Activated B cell treated with CpG ODN at 0.5 μM for 24 hours (primary cell): ENCODE data around the gene LIPT1. TPM values are rescaled to one million over a fixed set of nuclear protein-coding genes. Genes with fewer than 3 reads are reported as not detected.
A peak's percentile ranks its signal among the peaks of the same experiment; 100 is the strongest.

Source experiments
- ATAC-seq: fragments of 200-7000 bp; cut with Tn5 transposase; one replicate; pipeline ENCODE4 v1.10.0; 2021; ENCODE audit warnings: low read depth, mild to moderate bottlenecking, moderate library complexity
- CTCF ChIA-PET: fragments of 350-600 bp; sonication (Branson Sonifier 250); formaldehyde crosslinking; loops from one replicate; lab custom pipeline; 2021; ENCODE audit warnings: antibody characterized with exemption; lab: Charles Lee
- POLR2A ChIA-PET: fragments of 350-600 bp; sonication (Branson Sonifier 250); formaldehyde crosslinking; loops from one replicate; lab custom pipeline; 2021; ENCODE audit warnings: antibody characterized with exemption; lab: Charles Lee
- DNase-seq: peaks from one replicate; pipeline ENCODE4 v3.0.0; 2022
- H3K27ac Mint-ChIP-seq: one replicate; pipeline ENCODE4 v1.8.0; 2020; ENCODE audit warnings: mixed read lengths
- H3K27me3 Mint-ChIP-seq: one replicate; pipeline ENCODE4 v1.8.0; 2021; ENCODE audit warnings: mixed read lengths
- H3K36me3 Mint-ChIP-seq: one replicate; pipeline ENCODE4 v1.8.0; 2021; ENCODE audit warnings: low read depth, mixed read lengths
- H3K4me1 Mint-ChIP-seq: one replicate; pipeline ENCODE4 v1.8.0; 2021; ENCODE audit warnings: mixed read lengths
- H3K4me3 Mint-ChIP-seq: one replicate; pipeline ENCODE4 v1.8.0; 2020; ENCODE audit warnings: mild to moderate bottlenecking, mixed read lengths
- H3K9me3 Mint-ChIP-seq: one replicate; pipeline ENCODE4 v1.8.0; 2020; ENCODE audit warnings: mixed read lengths
- intact Hi-C: fragments of 100-400 bp; cut with micrococcal nuclease; formaldehyde crosslinking; loops from one replicate; pipeline ENCODE4 v1.15.1; 2024
- total RNA-seq: library from RNA; stranded (reverse); gene quantifications from 2 replicates; pipeline ENCODE4 v1.2.3, GENCODE V29; 2022
- TF ChIP-seq, protein P1 (sequence below): fragments of 200-600 bp; IDR thresholded peaks from one replicate; pipeline ENCODE4 v1.8.0; 2022; ENCODE audit warnings: antibody characterized with exemption, mild to moderate bottlenecking

The LIPT1 gene
- total RNA-seq, 1 donor from 2014 or later, result 18.1 TPM

DNA sequence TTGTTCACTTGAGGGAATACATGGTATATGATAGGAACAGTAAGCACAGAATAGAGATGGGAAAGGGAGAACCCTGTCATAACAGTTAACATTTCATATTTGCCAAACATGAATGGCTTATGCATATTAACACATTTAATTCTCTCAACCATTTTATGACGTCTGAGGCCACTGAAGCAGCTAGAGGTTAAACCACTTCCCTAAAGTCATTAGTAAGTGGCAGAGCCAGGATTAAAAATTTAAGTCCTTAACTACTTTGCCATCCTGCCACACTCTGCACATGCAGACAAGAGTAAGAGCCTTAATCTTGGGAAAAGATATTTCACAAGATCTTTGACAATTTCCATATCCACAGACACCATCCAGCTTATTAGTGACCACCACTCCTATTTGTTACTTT lies 2.1 kb downstream of the LIPT1 start:
- intact Hi-C loops, result loop anchor here (5.0 to 10.0 kb wide), 3 partner anchors 1145 to 1495 kb away; partner anchors contain the start of genes ACTR1B and PDCL3
- H3K9me3 Mint-ChIP-seq, result no peaks in the 10 kb centered on the region
- POLR2A ChIA-PET, result interaction anchor here (4.8 to 9.2 kb wide), 3 partner anchors 15 to 180 kb away, joined by 37 to 143 read pairs (median 46); partner anchors contain the start of genes C2orf15, EIF5B, MITD1 and MRPL30
- peak overlapping the region; percentile 92 for H3K27ac Mint-ChIP-seq
- H3K4me3 Mint-ChIP-seq, result peak overlapping the region; percentile 90
- H3K4me1 Mint-ChIP-seq, result peaks cover 56% of the 10 kb centered on the region
- no peaks in the 10 kb centered on the region for H3K27me3 Mint-ChIP-seq
- peak; percentile 30 for ATAC-seq
- TF ChIP-seq, protein P1, sequence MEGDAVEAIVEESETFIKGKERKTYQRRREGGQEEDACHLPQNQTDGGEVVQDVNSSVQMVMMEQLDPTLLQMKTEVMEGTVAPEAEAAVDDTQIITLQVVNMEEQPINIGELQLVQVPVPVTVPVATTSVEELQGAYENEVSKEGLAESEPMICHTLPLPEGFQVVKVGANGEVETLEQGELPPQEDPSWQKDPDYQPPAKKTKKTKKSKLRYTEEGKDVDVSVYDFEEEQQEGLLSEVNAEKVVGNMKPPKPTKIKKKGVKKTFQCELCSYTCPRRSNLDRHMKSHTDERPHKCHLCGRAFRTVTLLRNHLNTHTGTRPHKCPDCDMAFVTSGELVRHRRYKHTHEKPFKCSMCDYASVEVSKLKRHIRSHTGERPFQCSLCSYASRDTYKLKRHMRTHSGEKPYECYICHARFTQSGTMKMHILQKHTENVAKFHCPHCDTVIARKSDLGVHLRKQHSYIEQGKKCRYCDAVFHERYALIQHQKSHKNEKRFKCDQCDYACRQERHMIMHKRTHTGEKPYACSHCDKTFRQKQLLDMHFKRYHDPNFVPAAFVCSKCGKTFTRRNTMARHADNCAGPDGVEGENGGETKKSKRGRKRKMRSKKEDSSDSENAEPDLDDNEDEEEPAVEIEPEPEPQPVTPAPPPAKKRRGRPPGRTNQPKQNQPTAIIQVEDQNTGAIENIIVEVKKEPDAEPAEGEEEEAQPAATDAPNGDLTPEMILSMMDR, result no peak
- no peak for DNase-seq
- peaks cover 42% of the 10 kb centered on the region for H3K36me3 Mint-ChIP-seq
- CTCF ChIA-PET, result interaction anchor here (1.4 kb wide), 1 partner anchor 23 kb away, joined by 3 read pairs; no protein-coding TSS in a partner anchor

DNA sequence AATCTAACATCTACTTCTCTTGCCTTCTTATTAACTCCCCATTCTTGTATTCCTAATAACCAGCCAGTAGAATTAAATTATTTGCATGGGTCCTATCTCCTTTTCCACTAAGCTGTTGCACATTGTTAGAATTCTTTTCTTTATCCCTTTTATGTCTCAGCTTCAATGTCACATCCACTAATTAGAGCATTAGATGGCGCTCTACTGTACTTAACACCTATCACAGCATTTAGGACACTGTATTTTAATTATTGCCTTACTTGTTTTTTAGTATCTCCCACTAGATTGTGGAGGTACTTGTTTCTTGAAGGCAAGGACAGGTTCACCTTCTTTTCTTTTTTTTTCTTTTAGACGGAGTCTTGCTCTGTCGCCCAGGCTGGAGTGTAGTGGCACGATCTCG lies 3.8 kb downstream of the LIPT1 start:
- DNase-seq, result no peak
- Mint-ChIP-seq H3K36me3 (peaks cover 52% of the 10 kb centered on the region), H3K27ac (peak overlapping the region; percentile 2), H3K9me3 (no peaks in the 10 kb centered on the region), H3K4me1 (peaks cover 55% of the 10 kb centered on the region), H3K4me3 (no peak overlapping the region), H3K27me3 (no peaks in the 10 kb centered on the region)
- ChIA-PET CTCF (interaction anchor here (1.9 kb wide), 1 partner anchor 18 kb away, joined by 5 read pairs; the partner anchor contains the start of gene C2orf15), POLR2A (interaction anchor here (0.5 to 9.2 kb wide), 5 partner anchors 9 to 465 kb away, joined by 3 to 143 read pairs (median 5); partner anchors contain the start of genes C2orf15, EIF5B and TXNDC9)
- no peak for ATAC-seq
- intact Hi-C loops, result loop anchor here (5.0 to 10.0 kb wide), 3 partner anchors 1146 to 1496 kb away; partner anchors contain the start of genes ACTR1B and PDCL3
- TF ChIP-seq, protein P1, result no peak

DNA sequence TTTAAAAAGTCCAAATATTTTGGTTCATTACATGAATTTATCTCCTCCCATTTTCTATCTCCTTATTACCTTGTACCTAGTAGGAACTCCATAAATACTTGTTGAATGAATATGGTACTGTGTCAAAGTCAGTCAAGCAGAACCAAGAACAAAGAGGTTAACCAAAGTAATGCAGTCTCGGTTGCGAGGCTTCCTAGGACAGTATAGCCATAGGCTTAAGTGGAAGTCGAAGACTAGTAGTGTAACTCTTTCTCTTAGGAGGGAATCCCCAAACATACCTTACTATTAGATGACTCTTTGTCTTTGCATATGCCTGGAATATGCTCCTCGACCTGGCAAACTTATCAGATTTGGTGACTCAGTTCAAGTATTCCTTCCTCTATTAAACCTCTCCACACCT lies 4.8 kb downstream of the LIPT1 start:
- no peak overlapping the region for H3K4me3 Mint-ChIP-seq
- POLR2A ChIA-PET, result interaction anchor here (9.2 kb wide), 1 partner anchor 18 kb away, joined by 143 read pairs; the partner anchor contains the start of gene C2orf15

DNA sequence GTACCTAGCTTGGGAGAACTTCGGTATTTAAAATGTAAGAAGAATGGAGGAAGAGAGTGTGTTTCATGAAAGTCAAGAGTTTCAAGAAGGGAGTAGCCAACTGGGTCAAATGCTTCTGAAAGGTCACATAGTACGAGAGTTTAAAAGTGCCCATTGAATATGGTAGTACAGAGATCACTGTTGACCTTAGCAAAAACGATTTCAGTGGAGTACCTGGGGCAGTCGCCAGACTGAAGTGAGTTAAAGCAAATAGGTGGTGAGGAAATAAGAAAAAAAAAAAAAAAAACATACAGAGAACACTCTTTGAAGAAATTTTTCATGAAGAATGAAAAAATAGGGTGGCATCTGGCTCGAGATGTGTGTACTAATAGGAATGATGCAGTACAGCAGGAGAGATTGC lies 11.5 kb downstream of the LIPT1 start:
- TF ChIP-seq, protein P1, result no peak
- no peak for DNase-seq
- intact Hi-C loops, result no loop called here
- ChIA-PET CTCF (no interaction called here), POLR2A (no interaction called here)
- no peaks in the 10 kb centered on the region for H3K4me1 Mint-ChIP-seq
- H3K36me3 Mint-ChIP-seq, result peaks cover 79% of the 10 kb centered on the region
- no peaks in the 10 kb centered on the region for H3K9me3 Mint-ChIP-seq
- no peak overlapping the region for H3K4me3 Mint-ChIP-seq
- no peak for ATAC-seq
- no peaks in the 10 kb centered on the region for H3K27me3 Mint-ChIP-seq
- H3K27ac Mint-ChIP-seq, result no peak overlapping the region

More for the DNA sequence above, 4.8 kb downstream of the LIPT1 start:
- TF ChIP-seq, protein P1, result no peak
- H3K27ac Mint-ChIP-seq, result peak overlapping the region; percentile 80
- H3K9me3 Mint-ChIP-seq, result no peaks in the 10 kb centered on the region
- ATAC-seq, result no peak
- CTCF ChIA-PET, result no interaction called here
- H3K36me3 Mint-ChIP-seq, result peaks cover 59% of the 10 kb centered on the region
- no peak for DNase-seq
- intact Hi-C loops, result loop anchor here (5.0 to 10.0 kb wide), 3 partner anchors 1147 to 1497 kb away; partner anchors contain the start of genes ACTR1B and PDCL3
- H3K4me1 Mint-ChIP-seq, result peaks cover 46% of the 10 kb centered on the region
- no peaks in the 10 kb centered on the region for H3K27me3 Mint-ChIP-seq

DNA sequence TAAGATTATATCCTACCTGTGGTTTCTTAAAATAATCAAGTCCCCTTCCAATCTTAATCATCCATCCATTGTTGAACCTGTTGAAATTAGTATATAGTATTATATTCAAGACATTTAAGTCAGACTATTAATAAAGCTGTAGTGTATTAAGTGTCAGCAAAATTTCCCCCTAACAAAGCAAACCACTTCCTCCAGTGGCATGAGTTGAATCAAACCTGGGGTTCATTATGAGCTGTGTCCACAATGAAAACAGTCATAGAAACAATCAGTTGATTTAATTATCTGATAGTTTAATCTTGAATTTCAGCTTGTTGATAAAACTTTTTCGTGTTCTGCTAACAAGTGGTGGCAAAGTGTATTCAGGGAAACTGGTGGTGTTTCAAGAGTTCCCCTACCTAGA lies 14.8 kb downstream of the LIPT1 start:
- ATAC-seq, result no peak
- Mint-ChIP-seq H3K27ac (no peak overlapping the region), H3K9me3 (no peaks in the 10 kb centered on the region), H3K27me3 (no peaks in the 10 kb centered on the region), H3K36me3 (peaks cover 80% of the 10 kb centered on the region), H3K4me3 (no peak overlapping the region), H3K4me1 (no peaks in the 10 kb centered on the region)
- no peak for DNase-seq
- intact Hi-C loops, result no loop called here
- TF ChIP-seq, protein P1, result no peak
- POLR2A ChIA-PET, result no interaction called here
- CTCF ChIA-PET, result no interaction called here
